Uterus (tissue), 4 donors: ENCODE data around the gene ADORA2A. TPM values are rescaled to one million over a fixed set of nuclear protein-coding genes. Genes with fewer than 3 reads are reported as not detected.

Source experiments
- DNase-seq, 2 donors: peaks; one replicate each; pipeline ENCODE4 v3.0.0-alpha.2; 2019 to 2020
- H3K27ac ChIP-seq, 2 donors: fragments of 200-600 bp; sonication (generic); 1 replicate in 1 of 2; 2 replicates in 1 of 2; pipeline ENCODE4 v1.5.1; 2016 to 2018
- H3K27me3 ChIP-seq, 2 donors: fragments of 200-600 bp; sonication (generic); one replicate each; pipeline ENCODE4 v1.5.1; 2018 to 2019; ENCODE audit warnings: control low read depth in 1 of 2
- H3K36me3 ChIP-seq, 2 donors: fragments of 200-600 bp; sonication (generic); one replicate each; pipeline ENCODE4 v1.5.1; 2019; ENCODE audit warnings: control low read depth in 1 of 2
- H3K4me1 ChIP-seq, 2 donors: fragments of 200-600 bp; sonication (generic); one replicate each; pipeline ENCODE4 v1.5.1; 2018 to 2019; ENCODE audit warnings: control low read depth in 1 of 2
- H3K4me3 ChIP-seq, 2 donors: fragments of 200-600 bp; sonication (generic); 1 replicate in 1 of 2; 2 replicates in 1 of 2; pipeline ENCODE4 v1.5.1; 2018 to 2019; ENCODE audit warnings: mild to moderate bottlenecking in 1 of 2
- H3K9me3 ChIP-seq, 2 donors: fragments of 200-600 bp; sonication (generic); one replicate each; pipeline ENCODE4 v1.5.1; 2019; ENCODE audit warnings: control low read depth in 1 of 2
- POLR2A ChIP-seq, 2 donors: fragments of 450-650 bp; IDR thresholded peaks; one replicate each; pipeline ENCODE4 v1.6.1; 2016; ENCODE audit warnings: antibody characterized with exemption in 2 of 2, mild to moderate bottlenecking in 1 of 2, moderate library complexity in 1 of 2
- intact Hi-C: fragments of 100-400 bp; cut with DNase I; formaldehyde crosslinking; loops from one replicate; pipeline ENCODE4 v1.15.1; 2023; ENCODE audit warnings: low total_unique reads
- total RNA-seq, 4 donors: library from RNA; depleted of rRNA in 3 of 4; stranded (reverse); fragments of >200 nt in 3 of 4; gene quantifications; one replicate each; pipeline versions ENCODE4 v1.1.0 to v1.2.4, GENCODE V29; 2014 to 2023
- TF ChIP-seq, protein P1 (sequence below), 4 experiments: fragments of 200-600 bp in 2 of 4; fragments of 450-650 bp in 2 of 4; sonication (generic) in 2 of 4; IDR thresholded peaks; one replicate each; pipeline ENCODE4 v1.5.1; 2016 to 2019; ENCODE audit warnings: antibody characterized with exemption in 4 of 4, mild to moderate bottlenecking in 2 of 4, moderate library complexity in 1 of 4
- donor health status: DM: yes; HTN: yes; CAD: no.

ADORA2A gene
- total RNA-seq, 4 donors from 2014 or later: 3.3 to 9.9 (median 8.9) TPM; not detected in 1

DNA sequence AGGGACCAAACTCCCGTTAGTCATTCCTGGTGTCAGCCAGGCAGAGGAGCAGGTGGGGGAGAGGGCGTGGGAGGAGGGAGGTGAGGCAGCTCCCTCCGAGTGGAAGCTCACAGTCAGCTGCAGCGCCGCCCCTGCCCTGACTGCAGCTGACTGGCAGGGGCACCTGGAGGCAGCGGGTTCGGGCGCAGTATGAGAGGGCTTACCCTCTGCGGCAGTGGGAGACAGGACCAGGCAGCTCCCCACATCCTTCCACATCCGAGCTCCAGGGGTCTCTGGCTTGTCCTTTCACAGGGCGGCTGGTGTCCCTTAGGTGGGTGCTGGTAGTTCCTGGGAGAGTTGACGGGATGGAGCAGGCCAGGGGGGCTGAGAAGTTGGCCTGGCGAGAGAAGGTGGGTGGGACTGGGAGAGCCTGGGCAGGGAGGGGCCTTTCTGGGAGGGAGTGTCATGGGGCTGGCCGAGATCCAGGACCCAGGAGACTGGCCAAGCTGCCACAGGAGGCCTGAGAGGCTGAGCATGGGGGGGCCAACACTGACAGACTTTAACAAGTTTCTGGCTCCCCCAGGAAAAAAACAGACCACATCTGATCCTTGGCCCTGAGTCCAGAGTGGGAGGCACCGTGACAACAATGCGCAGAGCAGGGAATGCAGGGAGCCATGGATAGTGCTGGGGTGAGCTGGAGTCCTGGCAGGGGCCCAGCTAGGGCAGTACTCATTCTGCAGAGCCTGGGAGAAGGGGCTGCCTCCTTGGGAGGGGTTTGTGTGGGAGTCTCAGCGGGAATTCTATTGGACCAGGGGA is 4.9 kb downstream of the ADORA2A start:
- peak; percentile 58 to 73 for DNase-seq
- Histone ChIP-seq H3K27me3 (no peaks in the 10 kb centered on the region), H3K36me3 (no peaks in the 10 kb centered on the region), H3K4me1 (peaks cover 0 to 11% of the 10 kb centered on the region in 2 donors), H3K9me3 (no peaks in the 10 kb centered on the region), H3K4me3 (no peak overlapping the region), H3K27ac (peak overlapping the region; percentile 40)
- intact Hi-C loops: no loop called here
- TF ChIP-seq, protein P1, sequence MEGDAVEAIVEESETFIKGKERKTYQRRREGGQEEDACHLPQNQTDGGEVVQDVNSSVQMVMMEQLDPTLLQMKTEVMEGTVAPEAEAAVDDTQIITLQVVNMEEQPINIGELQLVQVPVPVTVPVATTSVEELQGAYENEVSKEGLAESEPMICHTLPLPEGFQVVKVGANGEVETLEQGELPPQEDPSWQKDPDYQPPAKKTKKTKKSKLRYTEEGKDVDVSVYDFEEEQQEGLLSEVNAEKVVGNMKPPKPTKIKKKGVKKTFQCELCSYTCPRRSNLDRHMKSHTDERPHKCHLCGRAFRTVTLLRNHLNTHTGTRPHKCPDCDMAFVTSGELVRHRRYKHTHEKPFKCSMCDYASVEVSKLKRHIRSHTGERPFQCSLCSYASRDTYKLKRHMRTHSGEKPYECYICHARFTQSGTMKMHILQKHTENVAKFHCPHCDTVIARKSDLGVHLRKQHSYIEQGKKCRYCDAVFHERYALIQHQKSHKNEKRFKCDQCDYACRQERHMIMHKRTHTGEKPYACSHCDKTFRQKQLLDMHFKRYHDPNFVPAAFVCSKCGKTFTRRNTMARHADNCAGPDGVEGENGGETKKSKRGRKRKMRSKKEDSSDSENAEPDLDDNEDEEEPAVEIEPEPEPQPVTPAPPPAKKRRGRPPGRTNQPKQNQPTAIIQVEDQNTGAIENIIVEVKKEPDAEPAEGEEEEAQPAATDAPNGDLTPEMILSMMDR (IDR thresholded peaks at IDR 0.05): no peak
- TF ChIP-seq POLR2A (IDR thresholded peaks at IDR 0.05): no peak

DNA sequence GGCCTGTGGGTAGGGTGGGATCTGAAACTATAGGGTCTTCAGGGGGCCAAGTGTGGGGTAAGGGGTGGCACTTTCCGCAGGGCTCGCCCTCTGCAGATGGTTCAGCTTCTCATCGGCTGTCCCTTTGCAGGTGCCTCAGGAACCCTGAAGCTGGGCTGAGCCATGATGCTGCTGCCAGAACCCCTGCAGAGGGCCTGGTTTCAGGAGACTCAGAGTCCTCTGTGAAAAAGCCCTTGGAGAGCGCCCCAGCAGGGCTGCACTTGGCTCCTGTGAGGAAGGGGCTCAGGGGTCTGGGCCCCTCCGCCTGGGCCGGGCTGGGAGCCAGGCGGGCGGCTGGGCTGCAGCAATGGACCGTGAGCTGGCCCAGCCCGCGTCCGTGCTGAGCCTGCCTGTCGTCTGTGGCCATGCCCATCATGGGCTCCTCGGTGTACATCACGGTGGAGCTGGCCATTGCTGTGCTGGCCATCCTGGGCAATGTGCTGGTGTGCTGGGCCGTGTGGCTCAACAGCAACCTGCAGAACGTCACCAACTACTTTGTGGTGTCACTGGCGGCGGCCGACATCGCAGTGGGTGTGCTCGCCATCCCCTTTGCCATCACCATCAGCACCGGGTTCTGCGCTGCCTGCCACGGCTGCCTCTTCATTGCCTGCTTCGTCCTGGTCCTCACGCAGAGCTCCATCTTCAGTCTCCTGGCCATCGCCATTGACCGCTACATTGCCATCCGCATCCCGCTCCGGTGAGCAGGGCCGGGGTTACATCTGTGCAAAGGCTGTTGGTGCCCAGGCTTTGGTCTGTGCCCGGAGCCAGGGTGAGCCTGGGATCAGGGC is 5.8 kb downstream of the ADORA2A start:
- no peaks in the 10 kb centered on the region for H3K27me3 ChIP-seq
- no peaks in the 10 kb centered on the region for H3K36me3 ChIP-seq
- H3K9me3 ChIP-seq: no peaks in the 10 kb centered on the region
- TF ChIP-seq POLR2A (IDR thresholded peaks at IDR 0.05): no peak
- TF ChIP-seq, protein P1 (IDR thresholded peaks at IDR 0.05): no peak
- H3K4me1 ChIP-seq: peaks cover 0 to 11% of the 10 kb centered on the region in 2 donors
- intact Hi-C loops: no loop called here
- no peak for DNase-seq
- H3K4me3 ChIP-seq: no peak overlapping the region
- H3K27ac ChIP-seq: no peak overlapping the region

- intact Hi-C loops: no loop called here
- no peak for TF ChIP-seq POLR2A (IDR thresholded peaks at IDR 0.05)
- TF ChIP-seq, protein P1 (IDR thresholded peaks at IDR 0.05): no peak
- Histone ChIP-seq H3K4me1 (peaks cover 0 to 11% of the 10 kb centered on the region in 2 donors), H3K4me3 (no peak overlapping the region), H3K36me3 (no peaks in the 10 kb centered on the region), H3K9me3 (no peaks in the 10 kb centered on the region), H3K27ac (peak overlapping the region; percentile 5 to 10), H3K27me3 (no peaks in the 10 kb centered on the region)
- no peak for DNase-seq
These were observed 6.5 kb downstream of the ADORA2A start for GRCh38 chr22:24433828-24434470.

GRCh38 chr22:24434471-24435322 is 7.3 kb downstream of the ADORA2A start:
- no peaks in the 10 kb centered on the region for H3K9me3 ChIP-seq
- DNase-seq: peak in 1 of 2 donors; percentile 45
- peaks cover 0 to 11% of the 10 kb centered on the region in 2 donors for H3K4me1 ChIP-seq
- intact Hi-C loops: no loop called here
- no peak for TF ChIP-seq POLR2A (IDR thresholded peaks at IDR 0.05)
- TF ChIP-seq, protein P1 (IDR thresholded peaks at IDR 0.05): no peak
- H3K4me3 ChIP-seq: no peak overlapping the region
- no peaks in the 10 kb centered on the region for H3K36me3 ChIP-seq
- H3K27me3 ChIP-seq: no peaks in the 10 kb centered on the region
- H3K27ac ChIP-seq: peak overlapping the region; percentile 5 to 22
